NCI-H345 treated with DMSO at 0.1 percent for 48 hours (cell line): ENCODE data around the gene SAMD14.

Experiments
- DNase-seq: peaks from one replicate; lab custom pipeline; 2025; ENCODE audit not compliant: unreplicated experiment; lab: John Stamatoyannopoulos, UW

SAMD14 gene

GRCh38 chr17:50133769-50134099 lies 3.8 kb upstream of the SAMD14 start:
- no peak for DNase-seq

DNA sequence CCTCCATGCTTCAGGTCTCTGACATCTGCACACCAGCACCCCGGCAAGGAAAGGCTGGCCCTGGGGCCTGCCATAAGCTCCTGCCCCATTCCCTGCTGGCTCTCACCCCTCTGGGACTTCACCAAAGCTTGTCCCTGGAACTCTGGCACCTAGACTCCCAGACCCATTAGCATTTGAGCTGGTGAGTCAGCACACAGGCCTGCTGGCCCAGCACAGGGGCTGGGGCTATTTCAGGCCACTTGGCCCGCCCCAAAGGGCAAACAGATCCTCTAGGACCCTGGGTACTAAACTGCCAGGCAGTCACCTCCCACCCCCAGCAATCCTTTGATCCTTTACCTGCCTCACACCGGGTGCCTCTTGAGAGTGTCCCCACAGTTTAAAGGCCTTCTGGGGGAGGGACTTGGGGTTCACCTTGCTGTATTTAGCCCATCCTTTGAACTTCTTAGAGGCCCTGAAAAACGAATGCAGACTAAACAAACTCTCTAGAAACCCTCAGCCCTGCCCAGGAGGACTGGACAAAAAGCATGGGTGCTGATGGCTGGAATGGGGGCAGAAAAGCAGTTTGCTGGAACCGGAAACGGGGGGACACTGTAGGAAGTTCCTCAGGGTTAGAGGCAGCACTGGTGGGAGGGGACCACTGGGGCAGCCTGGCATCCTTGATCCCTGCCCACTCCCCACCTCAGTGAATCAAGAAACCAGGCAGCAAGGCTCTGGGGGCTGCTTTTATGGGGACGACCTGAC lies 3.2 kb upstream of the SAMD14 start:
- DNase-seq: no peak

GRCh38 chr17:50132104-50132794 lies 2.3 kb upstream of the SAMD14 start:
- DNase-seq: no peak

DNA sequence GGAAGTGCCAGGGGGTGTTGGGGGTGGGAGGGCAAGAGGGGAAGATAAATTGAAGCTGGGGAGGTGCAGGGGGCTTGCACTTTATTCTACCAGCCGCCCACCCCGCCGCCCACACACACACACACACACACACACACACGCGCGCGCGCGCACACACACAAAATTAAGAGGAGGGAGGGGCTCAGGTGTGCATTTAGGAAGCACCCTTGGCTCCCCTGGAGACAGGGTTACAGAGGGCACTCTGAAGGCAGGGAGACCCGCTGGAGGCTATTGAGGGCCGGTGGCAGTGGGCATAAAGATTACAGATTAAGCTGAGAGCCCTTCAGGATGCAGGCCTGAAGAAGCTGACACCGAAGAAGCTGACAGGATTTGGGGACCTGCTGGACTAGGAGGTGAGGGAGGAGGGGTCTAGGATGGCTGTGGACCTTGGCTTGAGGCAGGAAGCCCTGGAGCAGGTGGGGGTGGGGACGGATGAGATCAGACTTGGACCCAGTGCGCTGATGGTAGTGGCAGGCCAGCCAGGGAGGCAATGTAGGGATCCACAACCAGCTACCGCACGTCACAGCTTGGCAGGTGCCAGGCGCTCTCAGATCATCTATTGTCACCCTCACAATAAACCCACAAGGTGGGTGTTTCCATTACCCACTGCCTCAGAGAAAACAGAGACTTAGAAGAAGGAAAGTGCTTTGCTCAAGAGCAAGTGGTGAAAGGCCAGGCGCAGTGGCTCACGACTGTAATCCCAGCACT lies 772 bp upstream of the SAMD14 start:
- peak; percentile 30 for DNase-seq

DNA sequence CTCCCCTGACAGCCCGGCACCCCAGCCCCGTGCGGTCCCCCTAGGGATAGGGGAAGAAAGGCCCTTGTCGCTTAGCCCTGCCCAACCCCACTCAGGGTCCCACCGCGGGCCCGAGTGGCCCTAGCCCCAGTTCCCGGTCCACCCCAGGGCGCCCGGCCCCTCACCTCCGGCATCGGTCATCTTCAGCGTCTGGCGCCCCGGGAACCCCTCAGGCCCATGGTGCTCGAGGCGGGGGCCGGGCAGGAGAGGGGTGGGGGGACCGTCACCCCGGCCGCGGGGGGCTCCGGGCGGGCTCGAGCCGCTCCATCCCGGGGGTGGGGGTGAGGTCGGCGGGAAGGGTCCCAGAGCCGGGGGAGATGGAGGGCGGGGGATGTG lies 620 bp downstream of the SAMD14 start:
- DNase-seq: no peak

DNA sequence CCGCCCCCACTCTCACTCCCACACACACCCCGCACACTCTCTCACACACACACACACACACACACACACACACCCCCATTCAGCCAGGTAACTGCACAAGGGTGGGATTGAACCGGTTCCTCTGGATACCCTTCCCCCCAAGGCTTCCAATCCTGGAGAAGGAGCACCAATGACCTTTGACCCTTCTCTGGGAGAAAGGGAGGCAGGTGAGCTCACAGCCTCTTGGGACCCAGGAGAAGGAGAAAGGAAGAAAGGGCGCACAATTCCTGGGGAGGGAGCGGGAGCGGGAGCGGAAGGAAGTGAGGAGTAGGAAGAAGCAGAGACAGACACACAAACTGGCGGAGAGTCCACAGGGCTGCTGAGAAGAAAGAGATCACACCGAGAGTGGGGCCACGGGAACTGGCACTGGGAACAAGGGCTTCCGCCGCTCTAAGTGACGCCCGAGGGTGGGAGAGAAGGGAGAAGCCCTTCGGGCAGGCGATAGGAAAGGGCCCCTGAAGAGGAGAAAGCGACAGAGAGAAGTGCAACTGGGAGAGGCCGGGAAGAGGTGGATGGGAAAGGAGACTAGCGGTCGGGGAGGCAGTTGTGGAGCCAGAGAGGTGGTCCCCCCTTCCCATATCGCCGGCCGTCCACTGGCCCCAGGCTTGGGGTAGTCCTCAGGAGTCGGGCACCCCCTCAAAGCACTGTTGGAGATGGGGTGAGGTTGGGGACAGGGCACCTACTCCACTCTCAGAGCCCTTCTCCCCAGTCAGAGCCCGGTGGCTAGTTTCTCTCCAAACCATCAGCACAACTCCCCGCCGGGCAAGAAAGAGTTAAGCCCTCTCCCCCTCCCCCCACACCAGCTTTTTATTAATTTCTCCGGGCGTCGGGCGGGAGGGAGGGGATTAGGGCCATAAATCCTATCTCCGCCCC lies 1.3 kb downstream of the SAMD14 start:
- no peak for DNase-seq

GRCh38 chr17:50127697-50128361 lies 2.1 kb downstream of the SAMD14 start:
- no peak for DNase-seq

GRCh38 chr17:50125420-50125997 lies 4.5 kb downstream of the SAMD14 start:
- DNase-seq: no peak

- DNase-seq: peak; percentile 14
Observed at GRCh38 chr17:50123649-50124349, 6.2 kb downstream of the SAMD14 start.

DNA sequence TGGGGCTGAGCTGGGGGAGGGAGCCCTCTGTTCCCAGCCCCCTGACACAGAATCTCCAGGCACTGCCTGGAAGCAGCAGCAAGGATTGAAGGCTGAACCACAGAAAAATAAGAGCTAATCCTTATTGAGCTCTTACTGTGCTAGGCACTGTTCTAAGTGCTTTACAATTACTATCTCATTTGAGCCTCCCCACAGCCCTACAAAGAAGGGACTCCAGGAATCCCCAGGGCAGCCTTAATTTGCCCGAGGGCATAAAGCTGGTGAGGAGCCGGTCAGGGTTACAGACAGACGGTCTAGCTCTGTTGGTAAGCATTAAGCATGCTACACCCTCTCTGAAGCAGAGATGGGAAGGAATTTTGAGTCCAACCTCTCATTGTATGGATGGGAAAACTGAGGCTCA lies 7.0 kb downstream of the SAMD14 start:
- no peak for DNase-seq

- no peak for DNase-seq
Observed at GRCh38 chr17:50120475-50121253, 9.3 kb downstream of the SAMD14 start.

GRCh38 chr17:50118828-50119218 lies 11.1 kb downstream of the SAMD14 start:
- no peak for DNase-seq

- DNase-seq: no peak
Observed at GRCh38 chr17:50118076-50118827, 11.7 kb downstream of the SAMD14 start.

DNA sequence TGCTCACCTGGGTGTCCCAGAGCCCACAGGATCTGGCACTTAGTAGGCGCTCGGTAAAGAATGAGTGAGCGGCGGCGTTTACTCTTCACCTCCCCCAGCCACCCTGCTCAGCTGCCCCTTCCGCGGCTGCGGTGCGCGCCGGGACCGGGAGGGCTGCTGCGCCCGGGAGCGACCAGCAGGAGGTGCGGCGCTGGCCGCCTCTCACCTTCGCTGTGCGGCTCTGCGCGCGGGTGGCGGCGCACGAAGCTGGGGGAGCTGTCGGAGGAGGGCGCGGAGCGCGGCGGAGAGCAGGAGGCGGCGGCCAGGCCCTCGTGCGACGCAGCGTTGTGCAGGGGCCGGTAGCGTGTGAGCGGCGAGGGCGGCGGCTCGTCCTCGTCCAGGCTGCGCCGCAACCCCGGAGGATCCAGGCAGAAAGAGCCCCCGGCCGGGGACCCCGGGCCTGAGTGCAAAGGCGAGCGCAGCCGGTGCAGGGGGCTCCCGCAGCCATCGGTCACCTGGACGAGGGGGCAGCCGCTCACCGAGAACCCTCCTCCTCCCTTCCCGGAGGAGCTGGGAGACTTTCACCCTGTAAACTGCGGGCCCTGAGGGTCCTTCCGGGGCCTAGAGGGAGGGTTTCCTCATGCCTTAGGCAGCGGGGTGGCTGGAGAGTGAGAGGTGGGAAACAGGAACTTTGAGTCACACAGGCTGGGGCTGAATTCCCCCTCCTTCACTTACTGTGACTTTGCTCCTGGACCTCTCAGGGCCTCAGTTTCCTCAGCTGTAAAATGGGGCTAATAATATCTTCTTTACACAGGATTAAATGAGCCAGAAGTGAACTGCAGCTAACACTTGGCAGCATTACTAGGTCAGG lies 12.5 kb downstream of the SAMD14 start:
- no peak for DNase-seq

GRCh38 chr17:50115756-50116155 lies 14.2 kb downstream of the SAMD14 start:
- DNase-seq: no peak

GRCh38 chr17:50114849-50115357 lies 15.1 kb downstream of the SAMD14 start:
- DNase-seq: no peak

DNA sequence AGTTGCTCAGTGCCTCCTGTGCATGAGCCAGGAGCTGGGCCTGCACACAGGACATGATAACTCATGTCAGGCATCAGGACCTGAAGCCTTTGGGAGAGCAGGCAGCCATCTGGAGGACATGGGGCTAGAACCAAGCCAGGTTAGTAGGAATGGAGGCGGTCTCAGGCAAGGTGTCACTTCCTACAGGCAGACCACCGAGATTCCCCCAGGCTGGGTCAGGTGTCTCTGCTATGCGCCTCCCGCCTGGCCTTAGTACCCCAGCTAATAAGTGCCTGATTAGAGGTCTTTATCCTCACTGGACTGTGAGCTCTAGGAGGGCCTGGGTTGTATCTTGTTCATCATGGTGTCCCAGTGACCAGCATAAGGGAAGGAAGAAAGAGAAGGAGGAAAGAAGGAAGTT lies 15.6 kb downstream of the SAMD14 start:
- DNase-seq: no peak
